ENCODE measurements around the gene TMEM151A. TPM values are rescaled to one million over a fixed set of nuclear protein-coding genes. Genes with fewer than 3 reads are reported as not detected.
A peak's percentile ranks its signal among the peaks of the same experiment; 100 is the strongest.
"Not testable (repeated sequence)": the region's sequence is repeated elsewhere in the genome, so short reads cannot be mapped to it uniquely, and the experiment has no call there.

The TMEM151A gene
- total RNA-seq, 1 donor from 2014 or later: 0.24 TPM

DNA sequence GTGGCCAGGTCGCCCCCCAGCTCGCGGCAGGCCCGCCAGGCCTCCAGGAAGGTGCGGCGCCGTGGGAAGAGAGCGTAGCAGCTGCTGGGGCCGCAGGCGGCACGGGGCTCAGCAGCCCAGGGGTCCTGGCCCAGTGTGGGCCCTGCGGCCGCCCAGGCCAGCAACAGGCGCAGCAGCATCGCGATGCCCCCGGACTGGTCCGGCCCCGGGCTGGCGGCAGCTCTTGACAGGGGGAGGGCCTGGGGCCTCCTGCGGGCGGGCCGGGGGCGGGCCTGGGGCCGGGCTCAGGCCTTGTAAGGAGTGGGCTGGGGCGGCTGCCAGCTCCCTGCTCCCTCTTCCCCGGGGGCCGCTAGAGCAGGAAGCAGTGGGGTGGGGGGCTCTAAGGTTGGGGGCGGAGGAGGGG, 25.2 kb downstream of the TMEM151A start, which contains the start of gene CD248:
Gene CD248, minus strand, starts transcription at position 196 of the 403 bp plus-strand sequence. Its CDS starts 17 bp downstream, at position 179.
- intact Hi-C loops (cut with DNase I): no loop called here
- DNase-seq (ENCODE audit: low spot score): peak; percentile 85

DNA sequence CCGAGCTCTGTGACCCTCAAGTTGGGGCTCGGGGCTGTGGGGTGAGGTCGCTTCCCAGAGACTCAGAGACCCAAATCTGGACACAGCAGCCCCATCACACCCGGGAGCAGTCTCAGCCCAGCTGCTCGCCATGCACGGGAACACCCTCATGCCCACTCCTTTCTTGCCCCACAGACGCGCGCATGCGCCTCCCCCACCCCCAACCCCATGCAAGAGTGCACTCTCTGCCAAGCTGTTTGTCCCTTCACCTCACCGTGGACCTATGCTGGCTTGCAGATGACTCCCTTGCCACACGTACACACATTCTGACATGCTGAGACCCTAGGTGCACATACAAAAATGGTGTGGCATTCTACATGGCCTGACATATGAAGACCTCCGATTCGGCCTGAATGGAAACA, 25.6 kb downstream of the TMEM151A start:
- intact Hi-C loops (cut with DNase I): no loop called here
- no peak for DNase-seq (ENCODE audit: low spot score)

DNA sequence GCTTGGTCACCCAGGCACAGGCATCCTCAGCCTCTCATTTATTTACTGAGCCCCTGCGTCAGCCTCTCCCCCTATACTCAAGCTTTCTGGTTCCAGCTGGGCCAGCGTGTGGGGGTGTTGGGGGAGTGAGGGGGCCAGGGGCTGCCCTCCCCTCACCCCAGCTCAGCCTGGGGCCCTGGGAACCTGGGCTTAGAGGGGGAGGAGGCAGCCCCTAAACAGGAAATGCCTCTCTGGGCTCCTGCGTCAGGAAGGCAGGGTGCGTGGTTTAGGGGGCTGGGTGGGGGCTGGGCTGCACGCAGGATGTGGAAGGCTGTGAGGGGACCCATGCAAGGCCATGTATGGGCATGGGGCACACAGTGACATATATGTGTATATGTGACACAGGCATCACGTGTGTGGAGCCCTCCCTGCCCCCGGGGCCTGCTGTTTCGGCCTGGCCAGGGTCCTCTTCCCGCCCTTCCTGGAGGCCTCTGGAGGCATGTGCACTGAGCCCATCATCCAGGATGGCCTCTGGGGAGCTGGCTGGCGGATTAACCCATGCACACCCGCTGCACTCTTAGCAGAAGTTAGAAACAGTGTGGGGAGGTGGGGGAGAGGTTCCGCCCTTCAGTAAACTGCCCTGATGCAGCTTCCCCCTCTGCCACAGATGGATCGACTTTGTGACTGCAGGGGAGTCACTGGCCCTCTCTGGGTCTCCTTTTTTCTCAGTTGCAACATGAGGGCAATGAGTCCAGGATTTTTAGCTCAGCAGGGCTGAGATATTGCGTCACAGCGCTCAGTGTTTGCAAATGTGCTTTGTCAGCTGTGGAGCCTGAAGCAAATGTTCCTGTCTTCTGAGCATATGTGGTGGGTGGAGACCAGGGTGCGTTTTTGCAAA, 26.3 kb downstream of the TMEM151A start:
- DNase-seq (ENCODE audit: low spot score): no peak
- intact Hi-C loops (cut with DNase I): no loop called here

DNA sequence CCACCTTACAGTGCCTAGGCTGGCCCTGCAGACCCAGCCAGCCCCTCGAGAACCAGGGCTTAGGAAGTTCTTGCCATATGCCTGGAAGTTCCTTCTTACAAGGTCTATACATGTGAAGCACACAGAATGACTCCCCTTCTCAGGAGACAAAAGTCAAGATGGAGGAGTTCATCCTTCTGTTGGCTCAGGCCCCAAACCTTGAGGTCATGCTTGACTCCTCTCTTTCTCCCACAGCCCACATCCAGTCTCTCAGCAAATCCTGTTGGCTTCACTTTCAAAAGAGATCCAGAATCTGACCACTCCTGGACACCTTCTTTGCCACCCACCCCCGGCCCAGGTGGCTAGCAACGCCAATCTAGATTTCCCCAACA, 26.9 kb downstream of the TMEM151A start:
- intact Hi-C loops (cut with DNase I): no loop called here
- DNase-seq (ENCODE audit: low spot score): no peak

DNA sequence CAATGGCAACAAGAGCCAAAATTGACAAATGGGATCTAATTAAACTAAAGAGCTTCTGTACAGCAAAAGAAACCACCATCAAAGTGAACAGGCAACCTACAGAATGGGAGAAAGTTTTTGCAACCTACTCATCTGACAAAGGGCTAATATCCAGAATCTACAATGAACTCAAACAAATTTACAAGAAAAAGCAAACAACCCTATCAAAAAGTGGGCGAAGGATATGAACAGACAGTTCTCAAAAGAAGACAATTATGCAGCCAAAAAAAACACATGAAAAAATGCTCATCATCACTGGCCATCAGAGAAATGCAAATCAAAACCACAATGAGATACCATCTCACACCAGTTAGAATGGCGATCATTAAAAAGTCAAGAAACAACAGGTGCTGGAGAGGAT, 28.6 kb downstream of the TMEM151A start:
- DNase-seq (ENCODE audit: low spot score); intact Hi-C loops (cut with DNase I): not testable (repeated sequence)

DNA sequence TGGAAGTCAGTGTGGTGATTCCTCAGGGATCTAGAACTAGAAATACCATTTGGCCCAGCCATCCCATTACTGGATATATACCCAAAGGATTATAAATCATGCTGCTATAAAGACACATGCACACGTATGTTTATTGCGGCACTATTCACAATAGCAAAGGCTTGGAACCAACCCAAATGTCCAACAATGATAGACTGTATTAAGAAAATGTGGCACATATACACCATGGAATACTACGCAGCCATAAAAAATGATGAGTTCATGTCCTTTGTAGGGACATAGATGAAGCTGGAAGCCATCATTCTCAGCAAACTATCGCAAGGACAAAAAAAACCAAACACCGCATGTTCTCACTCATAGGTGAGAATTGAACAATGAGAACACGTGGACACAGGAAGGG, 29.1 kb downstream of the TMEM151A start:
- DNase-seq (ENCODE audit: low spot score); intact Hi-C loops (cut with DNase I): not testable (repeated sequence)

DNA sequence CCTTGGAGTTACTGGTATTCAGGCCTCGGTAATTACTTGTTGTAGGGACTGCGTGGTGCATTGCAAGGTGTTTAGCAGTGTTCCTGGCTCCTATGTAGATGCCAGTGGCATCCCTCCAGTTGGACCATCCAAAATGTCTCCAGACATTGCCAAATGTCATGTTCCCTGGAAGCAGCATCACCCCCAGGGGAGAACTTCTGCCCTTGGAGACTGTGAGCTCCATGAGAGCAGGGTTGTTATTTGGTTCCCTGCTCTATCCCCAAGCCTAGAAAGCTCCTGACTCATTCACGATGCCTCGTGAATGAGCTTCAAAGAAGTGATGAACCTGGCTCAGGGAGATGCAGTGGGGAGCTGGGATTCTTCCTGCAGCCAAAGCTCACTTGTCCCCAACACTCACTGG, 29.9 kb downstream of the TMEM151A start:
- intact Hi-C loops (cut with DNase I): no loop called here
- no peak for DNase-seq (ENCODE audit: low spot score)

DNA sequence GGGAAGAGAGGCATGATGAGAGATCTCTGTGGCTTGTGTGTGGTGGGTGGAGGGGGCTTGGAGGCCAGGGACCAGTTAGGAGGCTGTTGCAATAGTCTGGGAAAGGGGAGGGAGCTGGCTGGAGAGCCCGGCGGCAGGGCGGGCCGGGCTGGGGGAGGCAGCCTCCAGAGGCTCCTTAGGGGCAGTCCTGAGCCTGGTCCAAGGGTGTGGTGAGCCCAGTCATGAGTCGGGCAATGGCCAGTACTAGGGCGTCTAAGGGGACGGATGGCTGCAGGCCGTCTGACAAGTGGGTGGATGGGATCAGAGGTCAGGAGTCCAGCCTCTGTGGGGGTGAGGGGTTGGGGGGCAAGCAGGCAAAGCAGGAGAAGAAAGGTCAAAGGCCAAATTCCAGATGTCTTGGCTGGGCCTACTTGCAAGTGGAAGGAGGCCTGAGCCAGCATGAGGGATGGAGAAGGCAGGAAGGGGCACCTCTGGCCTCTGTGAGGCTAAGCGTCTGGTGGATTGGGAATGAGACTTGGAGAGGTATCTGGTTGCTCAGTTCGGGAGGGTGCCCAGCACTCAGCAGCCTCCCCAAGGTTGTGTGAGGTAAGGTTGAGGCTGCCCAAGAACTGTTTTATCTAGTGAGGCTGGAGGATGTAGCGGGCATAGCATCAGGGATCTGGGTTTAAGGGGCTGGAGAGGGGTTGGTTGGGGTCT, 31.2 kb downstream of the TMEM151A start:
- no peak for DNase-seq (ENCODE audit: low spot score)
- intact Hi-C loops (cut with DNase I): no loop called here

DNA sequence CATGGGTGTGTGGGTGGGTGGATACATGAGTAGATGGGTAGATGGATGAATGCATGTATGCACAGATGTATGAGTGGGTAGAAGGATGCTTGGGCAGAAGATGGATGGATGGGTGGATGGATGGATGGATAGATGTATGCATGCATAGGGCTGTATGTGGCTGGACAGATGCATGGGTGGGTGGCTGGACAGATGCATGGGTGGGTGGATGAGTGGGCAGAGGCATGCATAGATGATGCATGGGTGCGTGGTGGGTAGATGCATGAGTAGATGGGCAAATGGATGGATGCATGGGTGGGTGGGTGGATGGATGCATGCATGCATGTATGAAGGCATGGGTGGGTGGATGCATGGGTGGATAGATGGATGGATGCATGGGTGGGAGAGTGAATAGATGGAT, 32.0 kb downstream of the TMEM151A start:
- no peak for DNase-seq (ENCODE audit: low spot score)
- intact Hi-C loops (cut with DNase I): no loop called here

DNA sequence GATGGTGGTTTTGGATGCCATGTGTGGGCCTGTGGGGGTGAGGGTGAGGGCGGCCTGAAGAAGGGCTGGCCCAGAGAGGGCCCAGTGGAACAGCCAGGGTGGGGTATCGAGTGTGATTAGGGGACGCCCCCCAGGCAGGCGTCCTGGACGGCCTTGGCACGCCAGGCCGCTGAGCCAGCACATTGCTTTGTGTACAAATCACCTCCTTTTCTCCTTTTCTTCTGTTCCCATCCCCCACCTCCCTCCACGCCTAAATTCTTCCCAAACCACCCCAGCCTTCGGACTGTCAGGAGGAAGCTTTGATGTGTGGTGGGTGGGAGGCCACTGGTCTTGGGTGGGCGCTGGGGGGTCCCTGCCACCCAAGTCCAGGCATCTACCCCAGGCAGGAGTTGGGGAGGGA, 33.0 kb downstream of the TMEM151A start:
- DNase-seq (ENCODE audit: low spot score): no peak
- intact Hi-C loops (cut with DNase I): no loop called here

DNA sequence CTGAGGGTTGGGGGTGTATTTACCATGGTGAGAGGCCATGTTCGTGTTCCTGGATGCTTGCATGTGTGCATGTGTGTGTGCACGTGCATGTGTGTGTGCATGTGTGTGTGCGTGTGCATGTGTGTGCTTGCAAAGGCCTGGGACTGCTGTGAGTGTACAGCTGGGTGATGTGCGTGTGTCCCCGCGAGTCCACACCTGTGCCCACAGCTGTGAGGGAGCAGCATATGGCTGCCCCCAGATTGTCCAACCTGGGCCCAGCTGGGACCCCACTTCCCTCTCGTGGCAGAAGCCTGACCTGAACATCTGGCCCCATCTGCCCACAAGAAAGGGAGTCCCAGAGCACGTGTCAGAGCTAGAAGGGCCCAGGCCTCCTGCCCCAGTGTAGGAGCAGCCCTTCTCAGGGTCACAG, 33.6 kb downstream of the TMEM151A start:
- DNase-seq (ENCODE audit: low spot score): no peak

DNA sequence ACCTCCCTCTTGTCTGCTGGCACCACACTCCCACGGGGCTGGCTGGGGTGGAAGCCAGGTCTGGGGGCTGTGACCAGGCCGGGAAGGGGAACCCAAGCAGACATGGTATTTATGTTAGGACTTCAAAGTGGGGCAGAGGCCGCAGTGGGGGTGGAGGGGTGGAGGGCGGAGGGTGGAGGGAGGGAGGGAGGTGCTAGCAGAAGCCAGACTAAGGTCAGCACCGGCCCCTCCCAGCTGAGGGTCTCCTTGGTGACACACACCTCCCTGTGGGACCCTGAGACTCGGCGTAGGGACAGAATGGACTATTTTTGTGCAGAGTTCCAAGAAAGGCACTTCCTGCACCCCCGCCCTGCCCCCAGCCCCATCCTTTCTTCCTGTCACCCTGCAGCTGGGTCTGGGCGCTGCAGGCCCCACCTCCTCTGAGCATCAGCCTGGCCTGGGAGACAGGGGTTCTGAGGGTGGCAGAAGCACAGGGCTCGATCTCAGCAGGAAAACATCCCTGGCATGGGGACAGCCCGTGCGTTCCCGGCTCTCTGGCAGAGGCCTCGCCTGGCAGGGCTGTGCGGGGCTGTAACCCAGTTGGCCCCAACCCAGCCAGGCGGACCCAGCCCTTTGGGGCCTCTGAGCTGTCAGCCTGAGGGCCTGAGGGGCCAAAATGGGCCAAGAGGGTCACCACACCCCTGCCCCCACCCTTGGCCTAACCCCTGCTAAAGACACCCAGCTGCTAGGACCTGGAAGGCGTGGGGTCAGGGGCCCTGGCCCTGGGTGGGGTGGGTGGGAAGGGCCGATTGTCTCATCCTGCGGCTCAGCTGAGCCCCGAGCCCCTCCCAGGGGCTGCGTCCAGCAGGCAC, 34.8 kb downstream of the TMEM151A start:
- intact Hi-C loops (cut with DNase I): no loop called here
- peak; percentile 90 for DNase-seq (ENCODE audit: low spot score)

More for the DNA sequence above, 33.6 kb downstream of the TMEM151A start:
- intact Hi-C loops (cut with DNase I): no loop called here

DNA sequence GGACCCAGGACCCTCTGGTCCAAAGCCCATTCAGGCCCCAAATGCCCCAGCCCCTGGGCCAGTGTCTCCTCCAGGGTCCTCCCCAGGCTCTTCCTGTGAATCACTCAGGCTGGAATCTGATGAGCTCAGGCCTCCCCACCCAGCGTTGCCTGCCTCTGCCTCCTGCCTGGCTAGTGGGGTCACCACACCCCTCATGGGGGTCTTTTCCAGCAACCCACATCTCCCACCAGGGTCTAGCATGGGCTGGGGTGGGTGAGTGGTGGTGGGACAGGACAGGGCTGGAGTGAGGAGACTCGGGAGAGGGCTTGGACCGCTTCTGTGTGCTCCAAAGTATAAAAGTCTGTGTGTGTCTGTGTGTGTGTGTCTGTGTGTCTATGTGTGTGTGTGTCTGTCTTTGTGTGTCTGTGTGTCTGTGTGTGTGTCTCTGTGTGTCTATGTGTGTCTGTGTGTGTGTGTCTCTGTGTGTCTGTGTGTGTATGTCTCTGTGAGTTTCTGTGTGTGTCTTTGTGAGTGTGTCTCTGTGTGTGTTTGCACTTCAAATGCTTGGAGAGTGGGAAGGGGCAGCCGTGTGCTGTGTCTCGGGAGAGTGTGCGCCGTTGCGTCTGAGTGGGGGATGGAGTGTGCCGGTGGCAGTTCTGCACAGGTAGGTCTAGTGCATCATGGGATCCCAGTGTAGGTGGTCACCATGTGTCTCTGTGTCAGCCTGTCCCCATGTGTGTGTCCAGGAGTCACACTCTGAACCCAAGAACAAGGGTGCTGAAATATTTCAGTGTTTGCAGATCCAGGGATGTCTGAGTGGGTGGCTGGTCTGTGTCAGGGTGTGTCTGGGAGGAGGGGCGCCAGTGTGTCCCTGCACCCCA, 35.7 kb downstream of the TMEM151A start:
- intact Hi-C loops (cut with DNase I): loop anchor here (1.0 kb wide), 1 partner anchor 15 kb away; no protein-coding TSS in a partner anchor
- no peak for DNase-seq (ENCODE audit: low spot score)

DNA sequence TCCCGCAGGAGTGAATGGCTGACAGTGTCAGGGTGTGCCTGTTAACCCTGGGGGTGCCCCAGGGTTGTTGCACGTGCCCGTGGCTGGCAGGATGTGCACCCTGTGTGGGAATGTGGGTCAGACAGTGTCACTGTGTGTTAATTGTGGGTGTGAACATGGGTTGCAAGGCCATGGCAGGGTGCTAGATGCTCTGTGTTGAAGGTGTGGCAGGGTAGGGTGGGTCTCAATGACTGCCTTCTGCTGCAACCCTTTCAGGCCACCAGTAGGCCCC, 36.3 kb downstream of the TMEM151A start:
- DNase-seq (ENCODE audit: low spot score): no peak
- intact Hi-C loops (cut with DNase I): loop anchor here (1.0 kb wide), 1 partner anchor 16 kb away; no protein-coding TSS in a partner anchor

DNA sequence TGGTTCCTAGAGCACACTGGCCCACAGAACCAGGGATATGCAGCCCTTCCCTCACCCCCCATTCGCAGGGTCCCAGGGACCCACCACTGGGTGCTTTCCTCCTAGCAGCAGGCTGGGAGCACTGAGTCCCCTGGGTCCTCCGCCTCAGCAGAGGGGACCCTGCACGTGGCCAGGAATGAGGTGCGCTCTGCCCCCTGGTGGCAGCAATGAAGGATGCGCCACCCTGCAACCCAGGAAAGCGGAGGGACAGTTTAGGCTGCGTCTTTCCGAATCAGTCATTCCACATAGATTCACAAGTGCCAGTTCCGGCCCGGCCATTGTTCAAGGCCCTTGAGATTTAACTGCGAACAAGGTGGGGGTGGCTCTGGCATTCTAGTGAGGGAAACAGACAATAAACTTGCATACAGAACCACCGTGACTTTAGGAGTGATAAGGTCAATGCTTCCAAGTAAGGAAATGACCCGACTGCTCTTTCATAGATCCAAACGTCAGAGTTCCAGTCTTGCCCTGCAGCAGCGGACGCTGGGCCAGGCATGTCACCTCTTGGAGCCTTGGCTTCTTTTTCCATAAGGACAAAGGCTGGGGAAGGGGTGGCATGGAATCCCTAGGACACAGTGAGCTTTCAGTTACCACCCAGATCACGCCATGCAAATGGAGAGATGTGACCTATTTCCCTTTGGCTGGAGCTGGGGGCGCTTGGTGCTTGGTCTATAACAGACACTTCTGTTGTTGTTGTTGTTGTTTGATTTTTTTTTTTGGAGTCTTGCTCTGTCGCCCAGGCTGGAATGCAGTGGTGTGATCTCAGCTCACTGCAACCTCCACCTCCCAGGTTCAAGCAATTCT, 36.8 kb downstream of the TMEM151A start:
- DNase-seq (ENCODE audit: low spot score): peak; percentile 88
- intact Hi-C loops (cut with DNase I): loop anchor here (1.0 kb wide), 1 partner anchor 16 kb away; no protein-coding TSS in a partner anchor

DNA sequence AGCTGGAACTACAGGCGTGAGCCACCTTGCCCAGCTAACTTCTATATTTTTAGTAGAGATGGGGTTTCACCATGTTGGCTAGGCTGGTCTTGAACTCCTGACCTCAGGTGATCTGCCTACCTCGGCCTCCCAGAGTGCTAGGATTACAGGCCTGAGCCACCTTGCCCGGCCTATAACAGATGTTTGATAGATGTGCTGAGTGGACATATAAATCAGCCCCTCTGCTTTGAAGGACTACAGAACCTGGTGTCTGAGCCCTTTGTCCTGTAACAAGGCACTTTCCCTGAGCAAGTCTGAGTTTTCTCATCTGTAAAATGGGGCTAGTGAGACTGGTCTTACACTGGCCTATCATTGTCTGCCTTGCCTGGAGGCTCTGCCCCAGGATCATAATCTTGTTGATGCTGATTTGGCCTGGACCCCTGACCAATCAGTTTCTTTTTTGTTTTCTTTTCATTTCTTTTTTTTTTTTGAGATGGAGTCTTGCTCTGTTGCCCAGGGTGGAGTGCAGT, 37.5 kb downstream of the TMEM151A start:
- DNase-seq (ENCODE audit: low spot score): no peak
- intact Hi-C loops (cut with DNase I): no loop called here

DNA sequence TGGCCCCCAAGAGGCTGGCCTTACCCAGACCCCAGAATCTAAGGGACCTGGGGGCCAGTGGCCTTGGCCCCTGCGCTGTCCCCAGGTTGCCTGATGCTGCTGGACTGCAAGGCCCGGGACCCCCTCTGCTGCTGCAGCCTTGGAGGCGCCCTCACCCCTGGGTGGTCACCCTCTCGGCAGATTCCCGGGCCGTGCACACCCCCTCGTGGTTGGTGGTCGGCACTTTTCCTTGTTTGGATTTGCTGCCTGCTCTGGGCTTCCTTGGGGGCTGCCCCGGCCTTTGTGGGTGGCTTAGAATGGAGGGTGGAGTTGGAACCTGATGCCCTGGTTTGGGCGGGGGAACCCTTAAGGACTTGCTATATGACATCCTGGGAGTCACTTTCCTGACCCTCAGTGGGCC, 39.2 kb downstream of the TMEM151A start:
- no peak for DNase-seq (ENCODE audit: low spot score)
- intact Hi-C loops (cut with DNase I): no loop called here

Data from cardiac septum (tissue), 1 donor.